Measurements from ENCODE around the gene PLEKHH1.

PLEKHH1 gene

DNA sequence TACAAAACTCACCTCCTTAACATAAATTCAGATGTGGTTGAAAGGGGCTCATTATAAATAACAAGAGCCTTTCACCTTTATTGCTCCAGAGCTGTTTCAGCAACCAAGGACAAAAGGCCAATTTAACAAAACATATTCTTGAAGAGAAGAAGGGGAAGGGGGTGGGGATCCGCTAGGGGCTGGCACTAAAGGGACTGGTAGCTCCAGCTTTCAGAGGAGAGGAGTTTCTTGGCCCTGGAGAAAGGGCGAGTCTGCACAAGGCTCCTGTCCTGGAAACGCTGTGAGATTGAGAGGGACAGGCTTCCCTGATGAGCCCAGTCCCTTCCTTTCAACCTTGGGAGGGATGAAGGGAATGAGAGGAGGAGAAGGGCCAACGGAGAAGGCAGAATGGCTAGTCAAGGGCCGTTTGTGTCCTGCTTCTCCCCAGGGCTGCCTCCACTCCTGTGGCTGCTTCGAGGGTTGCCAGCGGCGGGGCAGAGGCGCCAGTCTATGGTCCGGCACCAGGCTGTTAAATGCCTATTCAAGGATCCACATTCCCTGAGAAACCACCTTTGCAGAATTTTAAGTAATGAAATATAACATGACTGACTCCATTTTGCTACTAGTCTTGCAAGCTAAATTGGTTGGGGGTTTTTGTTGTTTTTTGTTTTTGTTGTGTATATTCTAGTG is 76.7 kb downstream of the PLEKHH1 start (continued):
- TF ChIP-seq ZNF16 (tag by site-specific recombination; IDR thresholded peaks at IDR 0.05; ENCODE audit: low read depth) (no peak), ZNF529 (tag by site-specific recombination; IDR thresholded peaks at IDR 0.05; ENCODE audit: insufficient replicate concordance) (no peak)

DNA sequence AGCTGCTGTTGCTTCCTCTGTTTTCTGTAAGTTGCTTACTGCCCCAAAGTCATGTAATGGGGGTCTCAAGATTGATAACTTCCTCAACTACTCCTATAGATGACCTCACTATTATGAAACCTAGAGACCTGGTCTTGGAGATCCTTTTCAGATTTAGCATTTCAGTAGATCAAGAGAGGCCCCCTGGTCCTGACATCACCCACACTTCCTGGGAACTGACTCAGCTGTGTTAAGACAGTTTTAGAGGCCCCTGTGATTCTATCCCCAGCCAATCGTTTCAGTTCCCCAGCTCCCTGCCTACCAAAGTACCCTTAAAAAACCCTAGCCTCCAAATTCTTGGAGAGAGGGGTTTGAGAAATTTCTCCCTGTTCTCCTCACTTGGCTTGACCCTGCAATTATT is 77.4 kb downstream of the PLEKHH1 start:
- ChIA-PET CTCF (interaction anchor here (0.8 to 3.3 kb wide), 2 partner anchors 10 to 84 kb away, joined by 3 to 15 read pairs; partner anchors contain the start of gene PIGH), POLR2A (interaction anchor here (1.4 kb wide), 1 partner anchor 10 kb away, joined by 6 read pairs; the partner anchor contains the start of gene PIGH)
- H3K36me3 ChIP-seq (ENCODE audit: control insufficient read depth in 2 of 2, insufficient read depth in 1 of 2, low read length in 2 of 2) = no peaks in the 10 kb centered on the region
- H3K4me1 ChIP-seq (ENCODE audit: control insufficient read depth, insufficient read depth, low read length) = no peaks in the 10 kb centered on the region
- H3K27ac ChIP-seq (ENCODE audit: extremely low read depth, low read depth, low read length) = no peak overlapping the region
- H3K4me3 ChIP-seq (ENCODE audit: low read depth, low read length) = no peak overlapping the region
- TF ChIP-seq ZNF510 (tag by site-specific recombination; IDR thresholded peaks at IDR 0.05; ENCODE audit: insufficient replicate concordance) (no peak), ZNF843 (tag by site-specific recombination; IDR thresholded peaks at IDR 0.05) (no peak), KLF16 (tag by site-specific recombination; IDR thresholded peaks at IDR 0.05) (no peak), ZNF555 (tag by site-specific recombination; conservative IDR thresholded peaks at IDR 0.05) (no peak), ZNF596 (tag by site-specific recombination; IDR thresholded peaks at IDR 0.05) (no peak)
- TF ChIP-seq, protein P1, sequence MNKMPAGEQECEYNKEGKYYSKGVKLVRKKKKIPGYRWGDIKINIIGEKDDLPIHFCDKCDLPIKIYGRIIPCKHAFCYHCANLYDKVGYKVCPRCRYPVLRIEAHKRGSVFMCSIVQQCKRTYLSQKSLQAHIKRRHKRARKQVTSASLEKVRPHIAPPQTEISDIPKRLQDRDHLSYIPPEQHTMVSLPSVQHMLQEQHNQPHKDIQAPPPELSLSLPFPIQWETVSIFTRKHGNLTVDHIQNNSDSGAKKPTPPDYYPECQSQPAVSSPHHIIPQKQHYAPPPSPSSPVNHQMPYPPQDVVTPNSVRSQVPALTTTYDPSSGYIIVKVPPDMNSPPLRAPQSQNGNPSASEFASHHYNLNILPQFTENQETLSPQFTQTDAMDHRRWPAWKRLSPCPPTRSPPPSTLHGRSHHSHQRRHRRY (tag by site-specific recombination; IDR thresholded peaks at IDR 0.05) = no peak
- TF ChIP-seq, protein P2, sequence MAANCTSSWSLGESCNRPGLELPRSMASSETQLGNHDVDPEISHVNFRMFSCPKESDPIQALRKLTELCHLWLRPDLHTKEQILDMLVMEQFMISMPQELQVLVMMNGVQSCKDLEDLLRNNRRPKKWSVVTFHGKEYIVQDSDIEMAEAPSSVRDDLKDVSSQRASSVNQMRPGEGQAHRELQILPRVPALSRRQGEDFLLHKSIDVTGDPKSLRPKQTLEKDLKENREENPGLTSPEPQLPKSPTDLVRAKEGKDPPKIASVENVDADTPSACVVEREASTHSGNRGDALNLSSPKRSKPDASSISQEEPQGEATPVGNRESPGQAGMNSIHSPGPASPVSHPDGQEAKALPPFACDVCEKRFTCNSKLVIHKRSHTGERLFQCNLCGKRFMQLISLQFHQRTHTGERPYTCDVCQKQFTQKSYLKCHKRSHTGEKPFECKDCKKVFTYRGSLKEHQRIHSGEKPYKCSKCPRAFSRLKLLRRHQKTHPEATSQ (tag by site-specific recombination; IDR thresholded peaks at IDR 0.05) = no peak
- no peaks in the 10 kb centered on the region for H3K9me3 ChIP-seq (ENCODE audit: control insufficient read depth, insufficient read depth, low read depth, low read length)

DNA sequence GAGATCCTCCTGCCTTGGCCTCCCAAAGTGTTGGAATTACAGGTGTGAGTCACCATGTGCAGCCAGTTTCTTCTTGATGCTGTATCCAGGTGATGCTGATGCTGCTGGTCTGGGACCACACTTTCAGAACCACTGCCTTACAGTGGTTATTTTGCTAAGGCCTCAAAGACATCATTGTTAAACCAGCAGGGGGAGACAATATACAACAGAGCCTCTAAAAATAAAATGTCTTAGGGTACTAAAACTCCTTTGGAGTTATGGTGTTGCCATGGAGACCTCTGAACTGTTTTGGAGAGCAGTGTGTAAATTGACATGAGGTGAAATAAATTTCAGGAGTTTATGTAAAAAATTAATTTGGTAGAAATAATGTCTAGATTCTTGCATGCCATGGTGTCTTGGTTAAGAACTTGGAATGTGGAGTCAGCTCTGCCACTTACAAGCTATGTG is 85.5 kb downstream of the PLEKHH1 start:
- Histone ChIP-seq H3K27ac (ENCODE audit: extremely low read depth, low read depth, low read length) (no peak overlapping the region), H3K4me3 (ENCODE audit: low read depth, low read length) (no peak overlapping the region), H3K4me1 (ENCODE audit: control insufficient read depth, insufficient read depth, low read length) (peaks cover 13% of the 10 kb centered on the region), H3K9me3 (ENCODE audit: control insufficient read depth, insufficient read depth, low read depth, low read length) (no peaks in the 10 kb centered on the region), H3K36me3 (ENCODE audit: control insufficient read depth in 2 of 2, insufficient read depth in 1 of 2, low read length in 2 of 2) (no peaks in the 10 kb centered on the region)
- CTCF ChIA-PET = interaction anchor here (0.6 to 3.9 kb wide), 24 partner anchors 9 to 881 kb away, joined by 3 to 47 read pairs (median 3); partner anchors contain the start of genes ATP6V1D and EIF2S1
- TF ChIP-seq, protein P3, sequence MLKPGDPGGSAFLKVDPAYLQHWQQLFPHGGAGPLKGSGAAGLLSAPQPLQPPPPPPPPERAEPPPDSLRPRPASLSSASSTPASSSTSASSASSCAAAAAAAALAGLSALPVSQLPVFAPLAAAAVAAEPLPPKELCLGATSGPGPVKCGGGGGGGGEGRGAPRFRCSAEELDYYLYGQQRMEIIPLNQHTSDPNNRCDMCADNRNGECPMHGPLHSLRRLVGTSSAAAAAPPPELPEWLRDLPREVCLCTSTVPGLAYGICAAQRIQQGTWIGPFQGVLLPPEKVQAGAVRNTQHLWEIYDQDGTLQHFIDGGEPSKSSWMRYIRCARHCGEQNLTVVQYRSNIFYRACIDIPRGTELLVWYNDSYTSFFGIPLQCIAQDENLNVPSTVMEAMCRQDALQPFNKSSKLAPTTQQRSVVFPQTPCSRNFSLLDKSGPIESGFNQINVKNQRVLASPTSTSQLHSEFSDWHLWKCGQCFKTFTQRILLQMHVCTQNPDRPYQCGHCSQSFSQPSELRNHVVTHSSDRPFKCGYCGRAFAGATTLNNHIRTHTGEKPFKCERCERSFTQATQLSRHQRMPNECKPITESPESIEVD (tag by site-specific recombination; IDR thresholded peaks at IDR 0.05) = peak; percentile 84
- TF ChIP-seq ZNF501 (tag by site-specific recombination; IDR thresholded peaks at IDR 0.05) = no peak
- peak; percentile 71 for TF ChIP-seq ZNF654 (tag by site-specific recombination; IDR thresholded peaks at IDR 0.05; ENCODE audit: low read depth)
- TF ChIP-seq ZNF585B (tag by site-specific recombination; IDR thresholded peaks at IDR 0.05) = no peak
- TF ChIP-seq ZSCAN30 (tag by site-specific recombination; IDR thresholded peaks at IDR 0.05) = peak; percentile 30; the same call in 1 of the 2 replicates
- TF ChIP-seq ZNF830 (tag by site-specific recombination; IDR thresholded peaks at IDR 0.05; ENCODE audit: low read depth) = no peak
- TF ChIP-seq ZNF530 (tag by site-specific recombination; IDR thresholded peaks at IDR 0.05; ENCODE audit: low read depth) = no peak
- no peak for TF ChIP-seq HOXD13 (CRISPR knock-in tag; IDR thresholded peaks at IDR 0.05; ENCODE audit: borderline replicate concordance)
- peak; percentile 65; the same call in 1 of the 2 replicates for TF ChIP-seq KLF10 (tag by site-specific recombination; IDR thresholded peaks at IDR 0.05)
- POLR2A ChIA-PET = interaction anchor here (0.6 to 1.2 kb wide), 4 partner anchors 48 to 579 kb away, joined by 3 to 5 read pairs (median 4); partner anchors contain the start of gene RDH11
